ENCODE data around the gene TMBIM1.

DNA sequence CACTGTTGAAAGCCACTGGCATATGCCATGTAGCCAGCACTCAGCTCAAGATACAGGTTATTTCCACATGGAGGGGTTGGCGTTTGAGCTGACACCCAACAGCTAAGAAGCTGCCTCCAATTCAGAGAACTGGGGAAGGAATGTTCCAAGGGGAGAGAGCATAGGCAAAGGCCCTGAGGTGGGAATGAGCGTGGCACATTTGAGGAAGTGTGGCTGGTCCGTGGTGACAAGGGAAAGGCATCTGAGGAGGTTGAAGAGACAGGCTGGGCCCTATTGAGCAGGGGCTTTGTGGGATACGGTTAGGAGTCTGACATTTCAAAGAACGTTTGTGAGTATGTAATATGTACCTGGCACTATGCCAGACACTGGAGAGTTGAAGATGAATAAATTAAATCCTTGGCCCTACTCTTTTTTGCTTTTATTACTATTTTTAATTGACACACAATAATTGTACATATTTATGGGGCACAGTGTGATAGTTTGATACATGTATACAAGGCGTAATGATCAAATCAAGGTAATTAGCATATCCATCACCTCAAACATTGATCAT lies 27.6 kb upstream of the TMBIM1 start:
- TF ChIP-seq, protein P1, sequence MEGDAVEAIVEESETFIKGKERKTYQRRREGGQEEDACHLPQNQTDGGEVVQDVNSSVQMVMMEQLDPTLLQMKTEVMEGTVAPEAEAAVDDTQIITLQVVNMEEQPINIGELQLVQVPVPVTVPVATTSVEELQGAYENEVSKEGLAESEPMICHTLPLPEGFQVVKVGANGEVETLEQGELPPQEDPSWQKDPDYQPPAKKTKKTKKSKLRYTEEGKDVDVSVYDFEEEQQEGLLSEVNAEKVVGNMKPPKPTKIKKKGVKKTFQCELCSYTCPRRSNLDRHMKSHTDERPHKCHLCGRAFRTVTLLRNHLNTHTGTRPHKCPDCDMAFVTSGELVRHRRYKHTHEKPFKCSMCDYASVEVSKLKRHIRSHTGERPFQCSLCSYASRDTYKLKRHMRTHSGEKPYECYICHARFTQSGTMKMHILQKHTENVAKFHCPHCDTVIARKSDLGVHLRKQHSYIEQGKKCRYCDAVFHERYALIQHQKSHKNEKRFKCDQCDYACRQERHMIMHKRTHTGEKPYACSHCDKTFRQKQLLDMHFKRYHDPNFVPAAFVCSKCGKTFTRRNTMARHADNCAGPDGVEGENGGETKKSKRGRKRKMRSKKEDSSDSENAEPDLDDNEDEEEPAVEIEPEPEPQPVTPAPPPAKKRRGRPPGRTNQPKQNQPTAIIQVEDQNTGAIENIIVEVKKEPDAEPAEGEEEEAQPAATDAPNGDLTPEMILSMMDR (IDR thresholded peaks at IDR 0.05; ENCODE audit: low read depth, low read length, poor library complexity, severe bottlenecking) = no peak
- no peak for TF ChIP-seq EZH2phosphoT487 (IDR thresholded peaks at IDR 0.05; ENCODE audit: borderline replicate concordance, low read length)
